Naive B cell (primary cell): ENCODE data around the gene AKAP12. TPM values are rescaled to one million over a fixed set of nuclear protein-coding genes. Genes with fewer than 3 reads are reported as not detected.

Experiments used
- ATAC-seq, 2 donors: fragments of 150-1000 bp; cut with Tn5 transposase; 2 replicates each; pipeline ENCODE4 v1.10.0; 2021; ENCODE audit warnings: low read depth in 2 of 2, mild to moderate bottlenecking in 2 of 2, moderate library complexity in 2 of 2
- DNase-seq: peaks from one replicate; pipeline ENCODE4 v3.0.0; 2022
- H3K27ac Mint-ChIP-seq, 6 donors: one replicate each; pipeline ENCODE4 v1.8.0; 2020 to 2022; ENCODE audit warnings: mild to moderate bottlenecking in 6 of 6, mixed read lengths in 6 of 6, moderate library complexity in 5 of 6, inconsistent platforms in 2 of 6
- H3K27me3 Mint-ChIP-seq, 3 donors: one replicate each; pipeline ENCODE4 v1.8.0; 2021 to 2022; ENCODE audit warnings: mixed read lengths in 3 of 3, mild to moderate bottlenecking in 1 of 3
- H3K36me3 Mint-ChIP-seq, 2 donors: one replicate each; pipeline ENCODE4 v1.8.0; 2020 to 2022; ENCODE audit warnings: mixed read lengths in 2 of 2, inconsistent platforms in 1 of 2, mild to moderate bottlenecking in 1 of 2
- H3K4me1 Mint-ChIP-seq, 3 donors: one replicate each; pipeline ENCODE4 v1.8.0; 2020 to 2022; ENCODE audit warnings: mixed read lengths in 3 of 3, inconsistent platforms in 1 of 3, mild to moderate bottlenecking in 1 of 3, moderate library complexity in 1 of 3
- H3K4me3 Mint-ChIP-seq, 8 donors: one replicate each; pipeline ENCODE4 v1.8.0; 2020 to 2022; ENCODE audit warnings: mild to moderate bottlenecking in 8 of 8, mixed read lengths in 8 of 8, moderate library complexity in 8 of 8, inconsistent platforms in 2 of 8
- H3K9me3 Mint-ChIP-seq, 7 donors: one replicate each; pipeline ENCODE4 v1.8.0; 2020 to 2022; ENCODE audit warnings: mixed read lengths in 7 of 7, mild to moderate bottlenecking in 5 of 7, inconsistent platforms in 2 of 7, moderate library complexity in 1 of 7
- polyA plus RNA-seq, 6 donors: library from polyadenylated mRNA; unstranded; fragments of 300-500 nt; fragmentation: Illumina TruSeq; gene quantifications; one replicate each; pipeline ENCODE4 v1.2.3, GENCODE V29; 2021; ENCODE audit warnings: low read depth in 6 of 6

AKAP12 gene
- polyA plus RNA-seq, 6 donors from 2014 or later, result 0.04 to 0.19 (median 0.08) TPM; not detected in 3

GRCh38 chr6:151241853-151242252 lies 2.1 kb downstream of the AKAP12 start:
- no peaks in the 10 kb centered on the region for H3K9me3 Mint-ChIP-seq
- peaks cover 38 to 40% (median 40%) of the 10 kb centered on the region in 3 donors for H3K27me3 Mint-ChIP-seq
- DNase-seq (no peak), ATAC-seq (no peak)
- peaks cover 8 to 17% (median 16%) of the 10 kb centered on the region in 3 donors for H3K4me1 Mint-ChIP-seq
- peak overlapping the region in 6 of 8 donors; percentile 28 to 88 (median 78) for H3K4me3 Mint-ChIP-seq
- no peaks in the 10 kb centered on the region for H3K36me3 Mint-ChIP-seq
- H3K27ac Mint-ChIP-seq, result no peak overlapping the region

GRCh38 chr6:151242420-151242861 lies 2.7 kb downstream of the AKAP12 start:
- Mint-ChIP-seq H3K4me3 (peak overlapping the region in 4 of 8 donors; percentile 18 to 63 (median 26)), H3K9me3 (no peaks in the 10 kb centered on the region), H3K4me1 (peaks cover 8 to 15% (median 13%) of the 10 kb centered on the region in 3 donors), H3K27ac (no peak overlapping the region), H3K27me3 (peaks cover 34 to 40% (median 37%) of the 10 kb centered on the region in 3 donors), H3K36me3 (no peaks in the 10 kb centered on the region)
- DNase-seq, result no peak
- no peak for ATAC-seq

- Mint-ChIP-seq H3K9me3 (no peaks in the 10 kb centered on the region), H3K36me3 (no peaks in the 10 kb centered on the region), H3K27ac (no peak overlapping the region), H3K27me3 (peaks cover 30 to 40% (median 38%) of the 10 kb centered on the region in 3 donors), H3K4me3 (no peak overlapping the region), H3K4me1 (peaks cover 8 to 15% (median 13%) of the 10 kb centered on the region in 3 donors)
- no peak for DNase-seq
- ATAC-seq, result no peak
These were observed 3.7 kb downstream of the AKAP12 start for GRCh38 chr6:151243481-151243880.

- H3K36me3 Mint-ChIP-seq, result no peaks in the 10 kb centered on the region
- H3K27ac Mint-ChIP-seq, result no peak overlapping the region
- H3K27me3 Mint-ChIP-seq, result peaks cover 4 to 19% (median 17%) of the 10 kb centered on the region in 3 donors
- no peak for ATAC-seq
- no peaks in the 10 kb centered on the region for H3K4me1 Mint-ChIP-seq
- H3K4me3 Mint-ChIP-seq, result no peak overlapping the region
- H3K9me3 Mint-ChIP-seq, result no peaks in the 10 kb centered on the region
- DNase-seq, result no peak
These were observed 7.7 kb downstream of the AKAP12 start for GRCh38 chr6:151247490-151247889.

- no peaks in the 10 kb centered on the region for H3K4me1 Mint-ChIP-seq
- ATAC-seq, result no peak
- H3K27me3 Mint-ChIP-seq, result peaks cover 0 to 11% (median 10%) of the 10 kb centered on the region in 3 donors
- no peaks in the 10 kb centered on the region for H3K9me3 Mint-ChIP-seq
- H3K36me3 Mint-ChIP-seq, result no peaks in the 10 kb centered on the region
- DNase-seq, result no peak
- H3K4me3 Mint-ChIP-seq, result no peak overlapping the region
- peak overlapping the region in 3 of 6 donors; percentile 36 to 83 (median 38) for H3K27ac Mint-ChIP-seq
These were observed 8.5 kb downstream of the AKAP12 start for GRCh38 chr6:151248295-151248694.

- peak overlapping the region in 1 of 6 donors; percentile 62 for H3K27ac Mint-ChIP-seq
- H3K4me3 Mint-ChIP-seq, result no peak overlapping the region
- no peak for ATAC-seq
- H3K27me3 Mint-ChIP-seq, result peaks cover 0 to 4% (median 0%) of the 10 kb centered on the region in 3 donors
- no peaks in the 10 kb centered on the region for H3K9me3 Mint-ChIP-seq
- H3K4me1 Mint-ChIP-seq, result no peaks in the 10 kb centered on the region
- no peak for DNase-seq
- no peaks in the 10 kb centered on the region for H3K36me3 Mint-ChIP-seq
These were observed 12.9 kb downstream of the AKAP12 start for GRCh38 chr6:151252634-151253033.

GRCh38 chr6:151254451-151255081 lies 14.8 kb downstream of the AKAP12 start:
- Mint-ChIP-seq H3K27ac (no peak overlapping the region), H3K9me3 (no peaks in the 10 kb centered on the region), H3K4me1 (no peaks in the 10 kb centered on the region), H3K4me3 (no peak overlapping the region), H3K36me3 (no peaks in the 10 kb centered on the region), H3K27me3 (no peaks in the 10 kb centered on the region)
- ATAC-seq, result no peak
- no peak for DNase-seq

GRCh38 chr6:151255811-151256210 lies 16.0 kb downstream of the AKAP12 start:
- no peak for DNase-seq
- Mint-ChIP-seq H3K27ac (no peak overlapping the region), H3K36me3 (no peaks in the 10 kb centered on the region), H3K9me3 (no peaks in the 10 kb centered on the region), H3K27me3 (no peaks in the 10 kb centered on the region), H3K4me1 (no peaks in the 10 kb centered on the region), H3K4me3 (no peak overlapping the region)
- ATAC-seq, result no peak

- DNase-seq (no peak), ATAC-seq (no peak)
- Mint-ChIP-seq H3K9me3 (no peaks in the 10 kb centered on the region), H3K4me3 (no peak overlapping the region), H3K4me1 (no peaks in the 10 kb centered on the region), H3K27ac (no peak overlapping the region), H3K36me3 (no peaks in the 10 kb centered on the region), H3K27me3 (no peaks in the 10 kb centered on the region)
These were observed 18.2 kb downstream of the AKAP12 start for GRCh38 chr6:151257985-151258445.

- Mint-ChIP-seq H3K36me3 (no peaks in the 10 kb centered on the region), H3K9me3 (no peaks in the 10 kb centered on the region), H3K4me1 (no peaks in the 10 kb centered on the region), H3K4me3 (no peak overlapping the region), H3K27ac (no peak overlapping the region), H3K27me3 (no peaks in the 10 kb centered on the region)
- ATAC-seq (no peak), DNase-seq (no peak)
These were observed 20.4 kb downstream of the AKAP12 start for GRCh38 chr6:151260205-151260604.

- H3K4me3 Mint-ChIP-seq, result no peak overlapping the region
These were observed 23.3 kb downstream of the AKAP12 start for GRCh38 chr6:151263035-151263434.

GRCh38 chr6:151263967-151264366 lies 24.2 kb downstream of the AKAP12 start:
- Mint-ChIP-seq H3K4me1 (no peaks in the 10 kb centered on the region), H3K9me3 (no peaks in the 10 kb centered on the region), H3K27ac (no peak overlapping the region), H3K4me3 (no peak overlapping the region), H3K27me3 (no peaks in the 10 kb centered on the region), H3K36me3 (no peaks in the 10 kb centered on the region)
- ATAC-seq (no peak), DNase-seq (no peak)

More at GRCh38 chr6:151263035-151263434, 23.3 kb downstream of the AKAP12 start:
- H3K9me3 Mint-ChIP-seq, result no peaks in the 10 kb centered on the region
- no peaks in the 10 kb centered on the region for H3K27me3 Mint-ChIP-seq
- DNase-seq (no peak), ATAC-seq (no peak)
- no peak overlapping the region for H3K27ac Mint-ChIP-seq
- no peaks in the 10 kb centered on the region for H3K4me1 Mint-ChIP-seq
- H3K36me3 Mint-ChIP-seq, result no peaks in the 10 kb centered on the region

GRCh38 chr6:151265282-151265681 lies 25.5 kb downstream of the AKAP12 start:
- Mint-ChIP-seq H3K36me3 (no peaks in the 10 kb centered on the region), H3K27me3 (no peaks in the 10 kb centered on the region), H3K27ac (no peak overlapping the region), H3K9me3 (no peaks in the 10 kb centered on the region), H3K4me1 (no peaks in the 10 kb centered on the region), H3K4me3 (no peak overlapping the region)
- DNase-seq, result no peak
- ATAC-seq, result no peak

- Mint-ChIP-seq H3K36me3 (no peaks in the 10 kb centered on the region), H3K27me3 (no peaks in the 10 kb centered on the region), H3K4me3 (no peak overlapping the region), H3K27ac (peak overlapping the region in 1 of 6 donors; percentile 51), H3K4me1 (no peaks in the 10 kb centered on the region), H3K9me3 (no peaks in the 10 kb centered on the region)
- DNase-seq (no peak), ATAC-seq (no peak)
These were observed 29.7 kb downstream of the AKAP12 start for GRCh38 chr6:151269321-151269995.
